HepG2 (cell line): ENCODE measurements around the gene CSTPP1. TPM values are rescaled to one million over a fixed set of nuclear protein-coding genes. Genes with fewer than 3 reads are reported as not detected.
A peak's percentile ranks its signal among the peaks of the same experiment; 100 is the strongest.

Experiments used
- FOXA3 ChIP-seq: IDR thresholded peaks from 2 replicates; pipeline ENCODE4 v1.6.1; 2016; ENCODE audit warnings: missing genetic modification reagents, missing compliant biosample characterization
- LCORL ChIP-seq, 2 experiments: fragments of 450-650 bp in 1 of 2; sonication (generic) in 1 of 2; formaldehyde crosslinking in 1 of 2; IDR thresholded peaks; 2 replicates each; pipeline versions ENCODE4 v1.5.0 to v1.6.1; 2017 to 2020; ENCODE audit warnings: antibody characterized with exemption in 1 of 2, missing genetic modification reagents in 1 of 2
- MTA1 ChIP-seq: sonication (generic); formaldehyde crosslinking; IDR thresholded peaks from 2 replicates; pipeline ENCODE4 v1.4.0; 2020; ENCODE audit warnings: missing genetic modification reagents, mild to moderate bottlenecking, borderline replicate concordance
- MZF1 ChIP-seq: sonication (generic); formaldehyde crosslinking; IDR thresholded peaks from 2 replicates; pipeline ENCODE4 v1.8.1; 2023; ENCODE audit warnings: mild to moderate bottlenecking, missing genetic modification reagents, borderline replicate concordance
- REXO4 ChIP-seq: sonication (generic); formaldehyde crosslinking; IDR thresholded peaks from 2 replicates; pipeline ENCODE4 v1.8.0; 2022; ENCODE audit warnings: missing genetic modification reagents, mild to moderate bottlenecking, borderline replicate concordance
- RFX3 ChIP-seq: IDR thresholded peaks from 2 replicates; pipeline ENCODE4 v1.6.1; 2016; ENCODE audit warnings: missing biosample characterization, missing genetic modification reagents
- TMF1 ChIP-seq: sonication (generic); formaldehyde crosslinking; IDR thresholded peaks from 2 replicates; pipeline ENCODE4 v1.8.1; 2022; ENCODE audit warnings: low read depth, missing genetic modification reagents
- ZBTB33 ChIP-seq: sonication (generic); formaldehyde crosslinking; IDR thresholded peaks from 2 replicates; pipeline ENCODE4 v1.4.0; 2020; ENCODE audit warnings: missing genetic modification reagents
- ZGPAT ChIP-seq: IDR thresholded peaks from 2 replicates; pipeline ENCODE4 v1.6.1; 2016; ENCODE audit warnings: mild to moderate bottlenecking
- ZNF20 ChIP-seq: sonication (generic); formaldehyde crosslinking; IDR thresholded peaks from 2 replicates; pipeline ENCODE4 v1.4.0; 2020; ENCODE audit warnings: mild to moderate bottlenecking, moderate library complexity, missing genetic modification reagents
- ZNF30 ChIP-seq: sonication (generic); formaldehyde crosslinking; IDR thresholded peaks from 2 replicates; pipeline ENCODE4 v1.5.0; 2020; ENCODE audit warnings: mild to moderate bottlenecking, missing genetic modification reagents
- ZNF501 ChIP-seq: sonication (generic); formaldehyde crosslinking; IDR thresholded peaks from 2 replicates; pipeline ENCODE4 v1.5.1; 2020; ENCODE audit warnings: mild to moderate bottlenecking, moderate library complexity, missing genetic modification reagents
- ZNF609 ChIP-seq: sonication (generic); formaldehyde crosslinking; IDR thresholded peaks from 2 replicates; pipeline ENCODE4 v1.4.0; 2020; ENCODE audit warnings: mild to moderate bottlenecking, missing genetic modification reagents, borderline replicate concordance
- ZSCAN29 ChIP-seq: sonication (generic); formaldehyde crosslinking; conservative IDR thresholded peaks from 2 replicates; pipeline ENCODE4 v1.4.0; 2020; ENCODE audit warnings: mild to moderate bottlenecking, missing genetic modification reagents
- polyA plus RNA-seq, 8 experiments: library from polyadenylated mRNA; depleted of rRNA in 3 of 8; stranded (reverse) in 7 of 8; unstranded in 1 of 8; fragments of >200 nt; fragmentation: Illumina TruSeq in 4 of 8; extraction: Trizol in 4 of 8; gene quantifications; 2 replicates each; pipeline versions ENCODE4 v1.2.1 to v1.2.3, GENCODE V29; 2011 to 2016; ENCODE audit warnings: low read depth in 4 of 8, missing spikeins in 1 of 8, mixed read lengths in 1 of 8; ENCODE audit not compliant: insufficient read depth in 1 of 8
- total RNA-seq, 5 experiments: library from RNA; depleted of rRNA; stranded (reverse); fragments of >200 nt; fragmentation: Illumina TruSeq; extraction: Trizol; gene quantifications; 2 replicates each; pipeline ENCODE4 v1.2.3, GENCODE V29; 2016; ENCODE audit warnings: low read depth in 1 of 5

Gene CSTPP1
- total and polyA plus RNA-seq, 2 of the 13 experiments (the other 11 are each of a cell fraction or from before 2014, with no cell fraction given), result 12.3 to 14.6 TPM

- TF ChIP-seq ZBTB33 (peak; percentile 51; the same call in 1 of the 2 replicates), ZNF30 (CRISPR knock-in tag) (no peak), ZGPAT (CRISPR knock-in tag) (peak; percentile 87), TMF1 (peak; percentile 17; the same call in 1 of the 2 replicates), MZF1 (no peak), ZNF501 (0 out of 2 replicates have a peak, but pooled peaks have one; percentile 32), ZNF609 (CRISPR knock-in tag) (peak; percentile 33; the same call in 1 of the 2 replicates), RFX3 (CRISPR knock-in tag) (peak; percentile 98), LCORL (IDR thresholded peaks at IDR 0.05) (no peak), LCORL (CRISPR knock-in tag; IDR thresholded peaks at IDR 0.05) (peak; percentile 80), REXO4 (no peak), ZSCAN29 (0 out of 2 replicates have a peak, but pooled peaks have one; percentile 42), FOXA3 (CRISPR knock-in tag) (peak; percentile 43), MTA1 (CRISPR knock-in tag) (0 out of 2 replicates have a peak, but pooled peaks have one; percentile 34), ZNF20 (CRISPR knock-in tag) (no peak)
Measured at GRCh38 chr11:46936138-46937110, at the start of gene CSTPP1 (continued).
